Retina (tissue), 1 donor: ENCODE data around the gene HMGB4.

Experiments used
- DNase-seq: peaks from one replicate; pipeline ENCODE4 v3.0.0-alpha.2; 2016

HMGB4 gene

GRCh38 chr1:33849211-33849610 lies 14.7 kb upstream of the HMGB4 start:
- no peak for DNase-seq

GRCh38 chr1:33850481-33850880 lies 13.4 kb upstream of the HMGB4 start:
- DNase-seq: no peak

GRCh38 chr1:33852711-33853110 lies 11.2 kb upstream of the HMGB4 start:
- DNase-seq: no peak

GRCh38 chr1:33853431-33853830 lies 10.4 kb upstream of the HMGB4 start:
- DNase-seq: no peak

- DNase-seq: no peak
Measured at GRCh38 chr1:33854091-33854490, 9.8 kb upstream of the HMGB4 start.

- no peak for DNase-seq
Measured at GRCh38 chr1:33860671-33861070, 3.2 kb upstream of the HMGB4 start.

- DNase-seq: no peak
Measured at GRCh38 chr1:33864460-33865389, 846 bp downstream of the HMGB4 start.

GRCh38 chr1:33866281-33866680 lies 2.4 kb downstream of the HMGB4 start:
- DNase-seq: peak; percentile 53

GRCh38 chr1:33867684-33868083 lies 3.8 kb downstream of the HMGB4 start:
- DNase-seq: peak; percentile 34

GRCh38 chr1:33872275-33872674 lies 8.4 kb downstream of the HMGB4 start:
- DNase-seq: no peak

GRCh38 chr1:33872683-33873082 lies 8.8 kb downstream of the HMGB4 start:
- no peak for DNase-seq

- DNase-seq: no peak
Measured at GRCh38 chr1:33874636-33875035, 10.8 kb downstream of the HMGB4 start.

GRCh38 chr1:33875862-33876261 lies 12.0 kb downstream of the HMGB4 start:
- no peak for DNase-seq

- no peak for DNase-seq
Measured at GRCh38 chr1:33876970-33877650, 13.2 kb downstream of the HMGB4 start.

GRCh38 chr1:33878392-33878791 lies 14.5 kb downstream of the HMGB4 start:
- DNase-seq: no peak

GRCh38 chr1:33880305-33880704 lies 16.4 kb downstream of the HMGB4 start:
- DNase-seq: no peak

- DNase-seq: no peak
Measured at GRCh38 chr1:33886496-33886895, 22.6 kb downstream of the HMGB4 start.

GRCh38 chr1:33893147-33893830 lies 29.4 kb downstream of the HMGB4 start:
- no peak for DNase-seq

GRCh38 chr1:33895396-33895795 lies 31.5 kb downstream of the HMGB4 start:
- DNase-seq: no peak

GRCh38 chr1:33895976-33896375 lies 32.1 kb downstream of the HMGB4 start:
- DNase-seq: no peak

- DNase-seq: no peak
Measured at GRCh38 chr1:33897092-33897725, 33.3 kb downstream of the HMGB4 start.

GRCh38 chr1:33898406-33898805 lies 34.5 kb downstream of the HMGB4 start:
- DNase-seq: no peak

- DNase-seq: no peak
Measured at GRCh38 chr1:33898881-33899280, 35.0 kb downstream of the HMGB4 start.
